Gastroesophageal sphincter (tissue), 4 donors: ENCODE measurements around the gene CRIM1. TPM values are rescaled to one million over a fixed set of nuclear protein-coding genes. Genes with fewer than 3 reads are reported as not detected.

Experiments used
- ATAC-seq: fragments of 150-250 bp; one replicate; pipeline ENCODE4 v1.9.1; 2016; ENCODE audit warnings: mild to moderate bottlenecking, moderate library complexity
- H3K27ac ChIP-seq, 4 donors: fragments of 200-600 bp; sonication (generic) in 3 of 4; 1 replicate in 3 of 4; 2 replicates in 1 of 4; pipeline ENCODE4 v1.5.1; 2016 to 2019
- H3K27me3 ChIP-seq: fragments of 200-600 bp; sonication (generic); one replicate; pipeline ENCODE4 v1.5.1; 2019
- H3K36me3 ChIP-seq, 2 donors: fragments of 200-600 bp; sonication (generic); one replicate each; pipeline ENCODE4 v1.5.1; 2019; ENCODE audit warnings: control low read depth in 1 of 2
- H3K4me1 ChIP-seq, 3 donors: fragments of 200-600 bp; sonication (generic); 1 replicate in 2 of 3; 2 replicates in 1 of 3; pipeline ENCODE4 v1.5.1; 2016 to 2019; ENCODE audit warnings: control low read depth in 2 of 3
- H3K4me3 ChIP-seq, 2 donors: fragments of 200-600 bp; sonication (generic); one replicate each; pipeline ENCODE4 v1.5.1; 2019; ENCODE audit warnings: mild to moderate bottlenecking in 1 of 2, moderate library complexity in 1 of 2
- H3K9me3 ChIP-seq, 3 donors: fragments of 200-600 bp; sonication (generic); one replicate each; pipeline ENCODE4 v1.5.1; 2017 to 2019; ENCODE audit warnings: control low read depth in 2 of 3
- EP300 ChIP-seq: sonication (generic); formaldehyde crosslinking; IDR thresholded peaks from one replicate; pipeline ENCODE4 v1.6.1; 2017; ENCODE audit warnings: antibody characterized with exemption, mild to moderate bottlenecking
- POLR2A ChIP-seq, 2 donors: fragments of 450-650 bp; IDR thresholded peaks; one replicate each; pipeline ENCODE4 v1.6.1; 2017; ENCODE audit warnings: antibody characterized with exemption in 2 of 2, mild to moderate bottlenecking in 2 of 2, moderate library complexity in 1 of 2
- POLR2AphosphoS5 ChIP-seq: sonication (generic); formaldehyde crosslinking; IDR thresholded peaks from one replicate; pipeline ENCODE4 v1.6.1; 2017; ENCODE audit warnings: antibody characterized with exemption
- WGBS, 2 donors: methylation state at CpG; one replicate each; pipeline ENCODE4 v1.1.5; 2018; ENCODE audit warnings: low coverage in 1 of 2; 5-methylcytosine and 5-hydroxymethylcytosine counted together
- total RNA-seq, 4 donors: library from RNA; depleted of rRNA; stranded (reverse); fragments of >200 nt; gene quantifications; one replicate each; pipeline ENCODE4 v1.1.0, GENCODE V29; 2016
- TF ChIP-seq, protein P1 (sequence below), 4 experiments: fragments of 200-600 bp in 2 of 4; fragments of 450-650 bp in 2 of 4; sonication (generic) in 1 of 4; IDR thresholded peaks; one replicate each; pipeline ENCODE4 v1.5.1; 2017 to 2019; ENCODE audit warnings: antibody characterized with exemption in 4 of 4, mild to moderate bottlenecking in 2 of 4, moderate library complexity in 2 of 4

The CRIM1 gene
- total RNA-seq, 4 donors from 2014 or later: 150 to 342 (median 203) TPM

DNA sequence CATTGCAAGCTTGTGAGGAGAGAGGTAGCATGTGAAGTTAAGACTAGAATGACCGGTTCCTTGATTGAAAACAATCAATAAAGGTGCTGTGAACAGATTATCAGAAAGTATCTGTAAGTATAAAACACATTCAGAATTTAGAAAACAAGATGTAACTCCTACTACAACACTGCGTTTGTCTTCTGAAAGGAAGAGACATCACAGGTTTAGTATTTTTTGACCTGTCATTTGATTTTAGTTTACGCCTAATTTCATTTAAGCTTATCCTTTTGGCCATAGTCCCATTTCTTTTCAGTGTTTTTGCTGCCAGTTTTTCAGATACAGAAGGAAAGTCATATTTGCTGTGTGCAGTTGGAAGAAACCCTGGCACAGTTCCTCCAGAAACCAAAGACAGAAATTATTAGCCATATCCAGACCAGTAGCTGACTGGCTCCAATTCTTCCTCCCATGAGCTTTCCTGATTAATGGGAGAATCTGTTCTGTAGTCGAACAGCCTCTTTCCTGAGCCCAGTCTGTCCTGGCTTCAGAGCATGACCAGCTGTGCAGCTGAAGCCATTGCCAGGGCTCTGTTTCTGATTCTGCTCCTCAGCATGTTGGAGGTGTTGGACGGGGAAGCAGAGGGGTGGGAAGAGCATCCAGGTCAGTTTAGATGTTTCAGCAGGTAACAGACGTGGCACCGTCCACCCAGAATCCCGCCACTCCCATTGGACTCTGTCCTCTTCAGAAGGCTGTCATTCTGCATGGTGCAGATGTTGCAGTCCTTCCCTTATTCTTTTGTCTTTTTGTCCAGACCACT lies 61.0 kb downstream of the CRIM1 start:
- WGBS, 2 donors: 44 to 56% methylated on average over 7 to 8 of the region's 8 CpGs
- peaks cover 11 to 97% (median 25%) of the 10 kb centered on the region in 3 donors for H3K4me1 ChIP-seq
- H3K9me3 ChIP-seq: no peaks in the 10 kb centered on the region
- H3K4me3 ChIP-seq: no peak overlapping the region
- peak; percentile 34 for ATAC-seq
- H3K36me3 ChIP-seq: no peaks in the 10 kb centered on the region
- no peaks in the 10 kb centered on the region for H3K27me3 ChIP-seq
- TF ChIP-seq POLR2AphosphoS5 (no peak), EP300 (no peak), POLR2A (IDR thresholded peaks at IDR 0.05) (no peak)
- TF ChIP-seq, protein P1, sequence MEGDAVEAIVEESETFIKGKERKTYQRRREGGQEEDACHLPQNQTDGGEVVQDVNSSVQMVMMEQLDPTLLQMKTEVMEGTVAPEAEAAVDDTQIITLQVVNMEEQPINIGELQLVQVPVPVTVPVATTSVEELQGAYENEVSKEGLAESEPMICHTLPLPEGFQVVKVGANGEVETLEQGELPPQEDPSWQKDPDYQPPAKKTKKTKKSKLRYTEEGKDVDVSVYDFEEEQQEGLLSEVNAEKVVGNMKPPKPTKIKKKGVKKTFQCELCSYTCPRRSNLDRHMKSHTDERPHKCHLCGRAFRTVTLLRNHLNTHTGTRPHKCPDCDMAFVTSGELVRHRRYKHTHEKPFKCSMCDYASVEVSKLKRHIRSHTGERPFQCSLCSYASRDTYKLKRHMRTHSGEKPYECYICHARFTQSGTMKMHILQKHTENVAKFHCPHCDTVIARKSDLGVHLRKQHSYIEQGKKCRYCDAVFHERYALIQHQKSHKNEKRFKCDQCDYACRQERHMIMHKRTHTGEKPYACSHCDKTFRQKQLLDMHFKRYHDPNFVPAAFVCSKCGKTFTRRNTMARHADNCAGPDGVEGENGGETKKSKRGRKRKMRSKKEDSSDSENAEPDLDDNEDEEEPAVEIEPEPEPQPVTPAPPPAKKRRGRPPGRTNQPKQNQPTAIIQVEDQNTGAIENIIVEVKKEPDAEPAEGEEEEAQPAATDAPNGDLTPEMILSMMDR (IDR thresholded peaks at IDR 0.05): no peak
- no peak overlapping the region for H3K27ac ChIP-seq

DNA sequence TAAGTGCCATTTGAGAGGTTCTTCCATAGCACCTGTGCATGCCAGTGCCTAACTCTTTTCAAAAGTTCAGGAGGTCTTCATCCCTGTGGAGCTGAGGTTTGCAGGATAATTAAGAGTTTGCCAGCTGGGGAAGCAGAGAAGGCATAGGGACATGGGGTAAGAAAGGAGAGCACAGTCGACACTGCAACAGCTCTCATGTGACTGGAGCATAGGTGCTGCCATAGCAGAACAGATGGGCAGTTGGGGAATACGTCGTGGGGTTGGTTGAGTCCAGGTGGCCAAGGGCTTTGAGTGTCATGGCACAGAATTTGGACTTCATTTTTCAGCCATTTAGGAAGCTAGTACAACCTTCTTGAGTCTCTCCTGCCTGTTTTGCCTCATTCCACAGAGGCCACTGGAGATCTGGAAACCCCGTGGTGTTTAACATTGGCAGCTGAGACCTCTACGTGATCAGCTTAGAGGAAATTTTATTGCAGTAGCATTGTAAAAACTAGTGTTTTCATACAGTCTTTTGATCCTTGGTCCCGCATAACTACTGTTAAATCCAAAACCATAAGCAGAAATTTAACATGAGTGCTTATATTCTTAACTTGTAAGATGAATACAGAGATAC lies 65.1 kb downstream of the CRIM1 start:
- Histone ChIP-seq H3K27ac (no peak overlapping the region), H3K36me3 (peaks cover 0 to 6% of the 10 kb centered on the region in 2 donors), H3K4me1 (peaks cover 7 to 59% (median 9%) of the 10 kb centered on the region in 3 donors), H3K4me3 (no peak overlapping the region), H3K9me3 (no peaks in the 10 kb centered on the region), H3K27me3 (no peaks in the 10 kb centered on the region)
- 67 to 94% methylated on average over 2 to 6 of the region's 6 CpGs for WGBS, 2 donors
- TF ChIP-seq POLR2AphosphoS5 (no peak), EP300 (no peak), POLR2A (IDR thresholded peaks at IDR 0.05) (no peak)
- TF ChIP-seq, protein P1 (IDR thresholded peaks at IDR 0.05): no peak
- ATAC-seq: no peak

DNA sequence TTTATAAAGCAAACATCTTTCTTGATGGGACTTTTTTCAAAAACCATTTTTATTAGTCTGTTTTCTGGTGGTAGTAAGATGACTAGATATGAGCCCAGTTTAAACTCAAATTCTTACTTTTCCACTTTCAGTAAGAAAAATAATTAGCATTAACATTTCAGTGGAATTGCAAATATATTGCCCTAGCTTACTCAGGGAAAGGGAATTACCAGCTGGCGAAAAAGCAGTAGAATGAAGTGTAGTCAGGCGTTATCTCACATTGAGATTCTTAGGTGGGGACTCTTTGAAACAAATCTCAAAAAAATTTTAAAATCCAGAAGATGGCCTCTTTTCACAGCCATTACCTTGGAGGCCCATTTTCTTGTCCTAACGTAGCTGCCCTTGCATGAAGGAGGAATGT lies 65.8 kb downstream of the CRIM1 start:
- H3K36me3 ChIP-seq: peaks cover 0 to 6% of the 10 kb centered on the region in 2 donors
- TF ChIP-seq POLR2A (IDR thresholded peaks at IDR 0.05) (no peak), POLR2AphosphoS5 (no peak), EP300 (no peak)
- TF ChIP-seq, protein P1 (IDR thresholded peaks at IDR 0.05): no peak
- no peaks in the 10 kb centered on the region for H3K27me3 ChIP-seq
- no peak for ATAC-seq
- 89 to 100% methylated on average over 2 to 3 of the region's 3 CpGs for WGBS, 2 donors
- H3K4me1 ChIP-seq: peaks cover 7 to 52% (median 8%) of the 10 kb centered on the region in 3 donors
- no peak overlapping the region for H3K27ac ChIP-seq
- no peaks in the 10 kb centered on the region for H3K9me3 ChIP-seq
- no peak overlapping the region for H3K4me3 ChIP-seq

DNA sequence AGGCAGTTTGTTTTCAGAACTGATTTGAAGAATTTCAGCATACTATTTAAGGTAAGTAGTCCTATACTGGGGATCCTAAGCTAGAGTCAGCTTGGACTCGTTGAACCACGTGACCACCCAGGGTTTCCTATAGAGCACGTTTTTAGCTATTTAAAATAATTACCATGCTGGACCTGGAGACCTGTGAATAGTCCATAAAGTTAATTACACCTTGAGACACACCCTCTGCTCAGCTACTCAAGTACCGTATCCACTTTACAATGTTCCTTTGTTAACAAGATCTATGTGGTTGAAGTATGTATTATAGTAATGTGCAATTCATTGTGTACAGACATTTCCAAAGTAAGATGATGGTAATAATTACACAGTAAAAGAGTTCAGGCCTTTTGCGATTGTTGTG lies 67.6 kb downstream of the CRIM1 start:
- Histone ChIP-seq H3K27me3 (no peaks in the 10 kb centered on the region), H3K27ac (no peak overlapping the region), H3K4me3 (no peak overlapping the region), H3K9me3 (no peaks in the 10 kb centered on the region), H3K4me1 (peaks cover 2 to 41% (median 3%) of the 10 kb centered on the region in 3 donors), H3K36me3 (peaks cover 0 to 6% of the 10 kb centered on the region in 2 donors)
- TF ChIP-seq POLR2AphosphoS5 (no peak), EP300 (no peak), POLR2A (IDR thresholded peaks at IDR 0.05) (no peak)
- TF ChIP-seq, protein P1 (IDR thresholded peaks at IDR 0.05): no peak
- WGBS, 2 donors: 83 to 89% methylated on average over 5 of the region's 5 CpGs
- no peak for ATAC-seq
